ENCODE measurements around the gene PLGRKT.

The PLGRKT gene

DNA sequence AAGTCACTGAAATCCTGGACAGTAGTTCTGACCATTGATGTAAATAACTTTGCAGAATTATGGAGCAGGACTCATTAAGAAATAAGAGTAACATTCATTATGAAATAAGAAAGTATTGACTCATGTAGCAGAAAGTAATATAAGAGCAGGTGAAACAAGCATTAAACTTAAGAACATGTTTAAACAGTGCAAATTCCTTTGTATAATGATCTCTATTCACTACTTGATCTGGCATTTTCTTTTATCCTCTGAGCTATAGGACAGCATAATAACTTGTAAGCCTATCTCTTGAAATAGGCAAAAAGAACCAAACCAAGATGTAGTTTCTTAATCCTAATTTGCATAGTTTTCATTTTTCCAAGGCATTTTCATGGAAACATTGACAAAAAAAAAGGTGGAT, 42.3 kb downstream of the PLGRKT start:
- TF ChIP-seq TEAD4 (IDR thresholded peaks at IDR 0.05) = no peak
- no peak for TF ChIP-seq TCF12 (IDR thresholded peaks at IDR 0.05; ENCODE audit: low read depth)
- TF ChIP-seq NFIC (IDR thresholded peaks at IDR 0.05) = no peak
- no peak for TF ChIP-seq RAD21 (IDR thresholded peaks at IDR 0.05; ENCODE audit: low read depth)
- TF ChIP-seq MAX (IDR thresholded peaks at IDR 0.05) = no peak
- no peak for TF ChIP-seq TAF1 (IDR thresholded peaks at IDR 0.05; ENCODE audit: low read depth)
- no peak for TF ChIP-seq CEBPB (IDR thresholded peaks at IDR 0.05)
- TF ChIP-seq ZBTB7A (IDR thresholded peaks at IDR 0.05; ENCODE audit: low read depth) = no peak

GRCh38 chr9:5393497-5393896, 44.2 kb downstream of the PLGRKT start:
- TF ChIP-seq CEBPB (IDR thresholded peaks at IDR 0.05) (no peak), NFIC (IDR thresholded peaks at IDR 0.05) (no peak), EP300 (IDR thresholded peaks at IDR 0.05; ENCODE audit: borderline replicate concordance) (no peak), ZBTB7A (IDR thresholded peaks at IDR 0.05; ENCODE audit: low read depth) (no peak), RAD21 (IDR thresholded peaks at IDR 0.05; ENCODE audit: low read depth) (no peak), USF1 (IDR thresholded peaks at IDR 0.05) (no peak), TEAD4 (IDR thresholded peaks at IDR 0.05) (no peak), TCF12 (IDR thresholded peaks at IDR 0.05; ENCODE audit: low read depth) (no peak), YY1 (IDR thresholded peaks at IDR 0.05; ENCODE audit: low read depth) (no peak), MAX (IDR thresholded peaks at IDR 0.05) (no peak), EGR1 (IDR thresholded peaks at IDR 0.05) (no peak)
- TF ChIP-seq, protein P1, sequence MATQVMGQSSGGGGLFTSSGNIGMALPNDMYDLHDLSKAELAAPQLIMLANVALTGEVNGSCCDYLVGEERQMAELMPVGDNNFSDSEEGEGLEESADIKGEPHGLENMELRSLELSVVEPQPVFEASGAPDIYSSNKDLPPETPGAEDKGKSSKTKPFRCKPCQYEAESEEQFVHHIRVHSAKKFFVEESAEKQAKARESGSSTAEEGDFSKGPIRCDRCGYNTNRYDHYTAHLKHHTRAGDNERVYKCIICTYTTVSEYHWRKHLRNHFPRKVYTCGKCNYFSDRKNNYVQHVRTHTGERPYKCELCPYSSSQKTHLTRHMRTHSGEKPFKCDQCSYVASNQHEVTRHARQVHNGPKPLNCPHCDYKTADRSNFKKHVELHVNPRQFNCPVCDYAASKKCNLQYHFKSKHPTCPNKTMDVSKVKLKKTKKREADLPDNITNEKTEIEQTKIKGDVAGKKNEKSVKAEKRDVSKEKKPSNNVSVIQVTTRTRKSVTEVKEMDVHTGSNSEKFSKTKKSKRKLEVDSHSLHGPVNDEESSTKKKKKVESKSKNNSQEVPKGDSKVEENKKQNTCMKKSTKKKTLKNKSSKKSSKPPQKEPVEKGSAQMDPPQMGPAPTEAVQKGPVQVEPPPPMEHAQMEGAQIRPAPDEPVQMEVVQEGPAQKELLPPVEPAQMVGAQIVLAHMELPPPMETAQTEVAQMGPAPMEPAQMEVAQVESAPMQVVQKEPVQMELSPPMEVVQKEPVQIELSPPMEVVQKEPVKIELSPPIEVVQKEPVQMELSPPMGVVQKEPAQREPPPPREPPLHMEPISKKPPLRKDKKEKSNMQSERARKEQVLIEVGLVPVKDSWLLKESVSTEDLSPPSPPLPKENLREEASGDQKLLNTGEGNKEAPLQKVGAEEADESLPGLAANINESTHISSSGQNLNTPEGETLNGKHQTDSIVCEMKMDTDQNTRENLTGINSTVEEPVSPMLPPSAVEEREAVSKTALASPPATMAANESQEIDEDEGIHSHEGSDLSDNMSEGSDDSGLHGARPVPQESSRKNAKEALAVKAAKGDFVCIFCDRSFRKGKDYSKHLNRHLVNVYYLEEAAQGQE (IDR thresholded peaks at IDR 0.05; ENCODE audit: low read depth) = no peak

DNA sequence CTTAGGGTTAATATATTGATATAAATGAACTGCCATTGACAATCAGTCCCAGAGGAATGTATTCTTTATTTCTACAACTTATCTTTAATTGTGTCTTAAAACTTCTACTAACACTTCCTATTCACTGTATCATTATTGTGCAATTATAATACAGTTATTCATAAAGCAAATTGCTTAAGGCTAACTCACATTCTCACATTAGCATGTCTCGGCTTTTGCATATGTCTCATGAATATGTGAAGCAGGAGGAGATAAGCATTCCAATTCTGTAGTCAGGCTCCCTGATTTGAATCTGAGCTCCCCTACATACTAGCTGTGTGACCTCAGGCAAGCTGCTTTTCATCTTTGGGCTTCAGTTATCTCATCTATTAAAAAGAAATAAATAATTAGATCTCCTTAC, 45.4 kb downstream of the PLGRKT start:
- TF ChIP-seq TEAD4 (IDR thresholded peaks at IDR 0.05) (no peak), MAX (IDR thresholded peaks at IDR 0.05) (no peak)
- TF ChIP-seq, protein P1 (IDR thresholded peaks at IDR 0.05; ENCODE audit: low read depth) = no peak

DNA sequence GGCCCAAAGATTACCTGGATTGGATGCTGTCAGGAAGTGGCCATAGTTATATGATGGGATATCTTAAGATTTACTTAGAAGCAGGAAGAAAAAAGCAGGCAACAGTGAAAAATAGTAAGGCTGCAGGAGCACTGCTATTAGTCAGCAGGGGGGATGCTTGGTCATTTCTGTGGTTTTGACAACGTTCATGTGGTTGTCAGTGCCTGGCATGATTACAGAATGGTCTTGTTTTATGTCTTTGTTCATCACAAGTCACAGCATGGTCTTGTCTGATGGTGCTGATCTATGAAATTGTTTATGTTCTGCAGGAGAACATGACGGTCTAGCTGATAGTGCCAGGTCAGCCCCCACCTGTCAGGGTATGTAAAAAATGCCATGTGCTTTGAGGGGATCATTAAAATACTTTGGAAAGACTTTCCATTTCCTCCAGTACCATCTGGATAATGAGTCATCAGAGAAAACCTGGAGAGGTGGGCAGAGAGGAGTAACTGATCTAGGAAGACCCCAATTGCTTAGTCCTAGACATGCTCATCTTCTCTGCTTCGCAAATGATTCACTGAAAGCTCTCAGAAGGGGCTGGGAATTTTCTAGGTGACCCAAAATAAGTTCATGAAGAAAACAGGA, 48.5 kb downstream of the PLGRKT start:
- no peak for TF ChIP-seq USF1 (IDR thresholded peaks at IDR 0.05)
- no peak for TF ChIP-seq NFIC (IDR thresholded peaks at IDR 0.05)
- TF ChIP-seq, protein P1 (IDR thresholded peaks at IDR 0.05; ENCODE audit: low read depth) = no peak
- no peak for TF ChIP-seq FOXM1 (IDR thresholded peaks at IDR 0.05; ENCODE audit: borderline replicate concordance, low read depth)
- TF ChIP-seq EP300 (IDR thresholded peaks at IDR 0.05; ENCODE audit: borderline replicate concordance) = no peak

DNA sequence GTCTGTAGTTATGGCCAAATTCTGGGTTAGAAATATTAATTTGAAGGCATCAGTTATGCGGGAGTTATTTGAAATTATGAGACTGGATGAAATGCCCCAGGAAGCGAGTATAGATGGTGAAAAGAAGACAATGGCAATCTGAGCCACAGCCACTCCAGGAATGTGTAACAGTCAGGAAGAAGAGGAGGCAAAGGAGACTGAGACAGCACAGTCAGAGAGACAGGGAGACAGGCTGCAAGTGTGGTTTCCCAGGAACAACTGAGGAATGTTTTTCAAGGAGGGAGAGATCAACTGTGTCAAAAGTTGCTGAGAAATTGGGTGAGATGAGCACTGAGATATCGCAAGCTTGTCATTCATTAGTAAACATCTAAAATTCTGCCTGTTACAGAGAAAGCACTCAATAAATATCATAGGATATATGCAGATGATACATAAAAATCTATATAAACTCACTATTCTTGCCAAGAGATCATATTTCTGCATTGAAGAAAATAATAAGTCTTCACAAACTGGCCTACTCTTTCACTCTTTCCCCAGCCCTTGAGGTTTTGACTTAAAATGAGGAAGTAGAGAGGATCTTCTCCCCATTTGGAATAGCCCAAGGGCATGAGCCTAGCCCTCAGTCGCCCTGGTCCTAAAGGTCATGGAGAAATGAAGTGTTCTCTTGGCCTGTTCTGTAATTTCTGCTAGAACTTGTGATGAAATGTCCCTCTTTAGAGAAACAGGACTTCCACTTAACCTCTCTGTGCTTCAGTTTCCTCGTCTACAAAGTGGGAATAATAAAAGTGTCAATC, 49.5 kb downstream of the PLGRKT start:
- no peak for TF ChIP-seq ZBTB7A (IDR thresholded peaks at IDR 0.05; ENCODE audit: low read depth)
- TF ChIP-seq NFIC (IDR thresholded peaks at IDR 0.05) = no peak
- TF ChIP-seq TEAD4 (IDR thresholded peaks at IDR 0.05) = no peak
- no peak for TF ChIP-seq YY1 (IDR thresholded peaks at IDR 0.05; ENCODE audit: low read depth)
- TF ChIP-seq RAD21 (IDR thresholded peaks at IDR 0.05; ENCODE audit: low read depth) = no peak
- no peak for TF ChIP-seq TAF1 (IDR thresholded peaks at IDR 0.05; ENCODE audit: low read depth)
- TF ChIP-seq FOXM1 (IDR thresholded peaks at IDR 0.05; ENCODE audit: borderline replicate concordance, low read depth) = no peak
